HG03060 (cell line): ENCODE data around the gene OR12D1.

Experiments
- ATAC-seq: cut with Tn5 transposase; IDR thresholded peaks from one replicate; pipeline ENCODE4 v1.9.1; 2021; ENCODE audit warnings: low read depth, moderate number of reproducible peaks; ENCODE audit not compliant: unreplicated experiment

Gene OR12D1

GRCh38 chr6:29462022-29462421 lies 47.3 kb downstream of the OR12D1 start:
- no peak for ATAC-seq

GRCh38 chr6:29465279-29465678 lies 50.6 kb downstream of the OR12D1 start:
- no peak for ATAC-seq

GRCh38 chr6:29465801-29466200 lies 51.1 kb downstream of the OR12D1 start:
- ATAC-seq = no peak

GRCh38 chr6:29466241-29466640 lies 51.5 kb downstream of the OR12D1 start:
- ATAC-seq = no peak
